Thoracic aorta endothelial cell (primary cell): ENCODE results near the gene ASB12. TPM values are rescaled to one million over a fixed set of nuclear protein-coding genes. Genes with fewer than 3 reads are reported as not detected.

Experiments used
- small RNA-seq: library from RNA; depleted of rRNA; stranded (forward); fragments of <200 nt; gene quantifications from one replicate; pipeline ENCODE3, GENCODE V24; 2012
- total RNA-seq: library from RNA; depleted of rRNA; stranded (reverse); fragments of >200 nt; gene quantifications from 2 replicates; pipeline ENCODE4 v1.2.3, GENCODE V29; 2012

The ASB12 gene, protein sequence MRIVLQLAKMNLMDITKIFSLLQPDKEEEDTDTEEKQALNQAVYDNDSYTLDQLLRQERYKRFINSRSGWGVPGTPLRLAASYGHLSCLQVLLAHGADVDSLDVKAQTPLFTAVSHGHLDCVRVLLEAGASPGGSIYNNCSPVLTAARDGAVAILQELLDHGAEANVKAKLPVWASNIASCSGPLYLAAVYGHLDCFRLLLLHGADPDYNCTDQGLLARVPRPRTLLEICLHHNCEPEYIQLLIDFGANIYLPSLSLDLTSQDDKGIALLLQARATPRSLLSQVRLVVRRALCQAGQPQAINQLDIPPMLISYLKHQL
- total RNA-seq: 0.14 TPM in 1 of 2 replicates, not detected in the other

GRCh38 chrX:64230123-64230970 is at the start of gene ASB12:
Gene ASB12, minus strand, starts transcription at chrX:64230607. Its CDS starts 4,957 bp downstream, at chrX:64225650.

GRCh38 chrX:64205441-64205734 is 25.0 kb downstream of the ASB12 start, which contains the start of gene AMER1:
Gene AMER1, minus strand, starts transcription at chrX:64205708. Its CDS starts 12,422 bp downstream, at chrX:64193286.

Small RNA genes lying within 50 kb of the gene (small RNA-seq; reads per million reads assigned to genes)
- gene RN7SL799P: not detected

Other genes starting within 250 kb of the ASB12 start
- 2.8 and 3.5 TPM in 2 replicates for gene AMER1, start 24.9 kb downstream of the ASB12 start, total RNA-seq
- 1.1 and 2.1 TPM in 2 replicates for gene MTMR8, start 164.8 kb upstream of the ASB12 start, total RNA-seq